HEK293T (cell line): ENCODE results near the gene CABYR.

Experiments used
- BHLHE40 ChIP-seq: fragments of 450-650 bp; IDR thresholded peaks from 2 replicates; pipeline ENCODE4 v1.6.1; 2016; ENCODE audit warnings: mild to moderate bottlenecking, moderate library complexity, borderline replicate concordance
- FOXK2 ChIP-seq: fragments of 450-650 bp; IDR thresholded peaks from 2 replicates; pipeline ENCODE4 v1.6.1; 2016; ENCODE audit warnings: mild to moderate bottlenecking
- FOXM1 ChIP-seq: fragments of 450-650 bp; IDR thresholded peaks from 2 replicates; pipeline ENCODE4 v1.6.1; 2017; ENCODE audit warnings: mild to moderate bottlenecking, borderline replicate concordance
- L3MBTL2 ChIP-seq: fragments of 450-650 bp; conservative IDR thresholded peaks from 2 replicates; pipeline ENCODE4 v1.6.1; 2016; ENCODE audit warnings: mild to moderate bottlenecking
- NFRKB ChIP-seq: fragments of 450-650 bp; IDR thresholded peaks from 2 replicates; pipeline ENCODE4 v1.6.1; 2016; ENCODE audit warnings: mild to moderate bottlenecking, moderate library complexity
- PKNOX1 ChIP-seq: fragments of 450-650 bp; IDR thresholded peaks from 2 replicates; pipeline ENCODE4 v1.6.1; 2016
- SP1 ChIP-seq: fragments of 450-650 bp; IDR thresholded peaks from 2 replicates; pipeline ENCODE4 v1.6.1; 2017
- ZNF384 ChIP-seq: fragments of 450-650 bp; IDR thresholded peaks from 2 replicates; pipeline ENCODE4 v1.6.1; 2016

- no peak for TF ChIP-seq SP1
- TF ChIP-seq ZNF384: no peak
- TF ChIP-seq PKNOX1: no peak
- TF ChIP-seq BHLHE40: no peak
- no peak for TF ChIP-seq NFRKB
- no peak for TF ChIP-seq FOXM1
- no peak for TF ChIP-seq FOXK2
- no peak for TF ChIP-seq L3MBTL2
Observed at GRCh38 chr18:24170360-24170759, 31.5 kb downstream of the CABYR start.
